HG03558 (cell line): ENCODE results near the gene BCAS3.
"Not testable (repeated sequence)": the region's sequence is repeated elsewhere in the genome, so short reads cannot be mapped to it uniquely, and the experiment has no call there.

Source experiments
- ATAC-seq: cut with Tn5 transposase; IDR thresholded peaks from one replicate; pipeline ENCODE4 v1.9.1; 2021; ENCODE audit warnings: moderate number of reproducible peaks; ENCODE audit not compliant: unreplicated experiment; ENCODE audit errors: extremely low read depth

Gene BCAS3

GRCh38 chr17:60743282-60743681 lies 65.6 kb downstream of the BCAS3 start:
- ATAC-seq = no peak

DNA sequence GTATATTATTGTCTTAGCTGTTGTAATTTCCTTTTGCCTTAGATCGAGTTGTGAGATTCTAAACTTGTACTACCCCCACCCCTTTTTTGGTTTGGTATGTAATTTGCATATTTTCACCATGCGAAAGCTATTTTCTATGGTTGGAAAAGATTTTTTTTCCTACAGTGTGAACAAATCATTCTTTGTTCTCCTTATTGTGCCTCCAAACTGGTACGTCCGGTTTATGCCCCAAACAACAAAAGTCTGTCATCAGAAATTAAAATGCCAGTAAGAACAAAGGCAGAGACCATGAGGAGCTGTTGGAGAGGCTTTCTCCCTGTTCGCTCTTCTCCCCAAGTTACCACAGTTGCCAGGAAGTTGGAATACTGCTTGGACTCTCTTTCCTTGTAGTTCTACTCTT lies 66.1 kb downstream of the BCAS3 start:
- no peak for ATAC-seq

DNA sequence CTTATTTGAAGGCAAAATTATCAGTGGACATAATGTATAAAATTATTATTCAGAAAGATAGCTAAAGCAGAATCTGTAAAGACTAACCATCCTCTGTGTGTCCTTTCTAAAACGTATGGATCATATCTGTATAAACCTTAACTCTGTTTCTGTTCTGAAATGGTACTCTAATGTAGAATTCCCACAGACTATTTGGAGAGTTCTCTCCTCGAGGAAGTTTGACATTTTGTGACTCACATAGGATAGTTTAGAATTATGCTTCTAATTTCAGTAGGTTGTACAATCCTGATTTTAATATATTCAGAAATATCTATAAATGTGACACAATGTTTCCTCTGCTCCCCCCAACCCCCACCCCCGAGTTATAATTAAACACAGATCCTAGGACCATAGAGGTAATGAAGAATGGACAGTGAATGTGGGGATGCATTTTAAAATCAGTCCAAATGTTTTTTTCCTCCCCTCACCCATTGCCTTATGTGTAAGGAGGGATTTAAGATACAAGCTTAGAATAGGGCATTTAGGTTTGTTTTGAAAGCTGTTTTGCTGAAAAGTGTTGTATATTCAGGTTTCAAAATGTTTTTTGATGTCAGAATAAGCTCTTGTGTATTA lies 66.8 kb downstream of the BCAS3 start:
- ATAC-seq = no peak

DNA sequence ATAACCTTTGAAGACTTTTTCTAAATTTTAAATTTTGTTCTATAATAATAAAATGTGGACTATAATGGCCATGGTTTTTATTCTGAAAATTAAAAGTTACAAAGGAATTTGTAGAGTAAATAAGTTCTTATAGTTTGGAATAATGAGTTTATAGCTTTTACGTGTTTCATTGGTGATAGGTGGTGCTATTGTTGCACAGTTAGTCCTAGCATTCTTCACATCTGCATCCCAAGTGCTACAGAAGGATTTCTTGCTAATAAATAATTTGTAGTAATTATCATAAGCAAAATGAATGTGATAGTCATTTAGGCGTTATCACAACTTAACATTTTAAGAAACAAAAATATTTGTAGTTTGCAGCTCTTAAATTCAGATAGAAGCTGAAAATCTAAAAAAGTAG lies 67.9 kb downstream of the BCAS3 start:
- no peak for ATAC-seq

GRCh38 chr17:60747069-60747808 lies 69.6 kb downstream of the BCAS3 start:
- ATAC-seq = no peak

DNA sequence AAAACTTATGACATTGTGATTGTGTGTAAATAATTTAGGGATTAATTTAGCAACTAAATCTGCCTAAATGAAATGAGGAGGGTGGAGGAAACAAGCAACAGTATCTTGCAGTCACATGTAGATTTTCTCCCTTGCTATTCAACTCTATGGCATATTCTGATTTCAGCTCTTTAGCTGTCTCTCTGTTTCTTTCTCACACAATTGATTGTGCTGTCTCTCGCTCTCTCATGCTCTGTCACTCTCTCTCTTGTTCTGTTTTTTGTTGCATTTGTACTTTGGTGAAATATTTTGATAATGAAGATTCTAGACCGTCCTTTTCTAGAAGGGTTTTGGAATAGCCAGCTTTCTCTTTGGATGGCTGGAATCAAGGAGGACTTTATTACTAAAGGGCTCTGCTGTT lies 70.6 kb downstream of the BCAS3 start:
- ATAC-seq = no peak

GRCh38 chr17:60749050-60749449 lies 71.4 kb downstream of the BCAS3 start:
- ATAC-seq = no peak

DNA sequence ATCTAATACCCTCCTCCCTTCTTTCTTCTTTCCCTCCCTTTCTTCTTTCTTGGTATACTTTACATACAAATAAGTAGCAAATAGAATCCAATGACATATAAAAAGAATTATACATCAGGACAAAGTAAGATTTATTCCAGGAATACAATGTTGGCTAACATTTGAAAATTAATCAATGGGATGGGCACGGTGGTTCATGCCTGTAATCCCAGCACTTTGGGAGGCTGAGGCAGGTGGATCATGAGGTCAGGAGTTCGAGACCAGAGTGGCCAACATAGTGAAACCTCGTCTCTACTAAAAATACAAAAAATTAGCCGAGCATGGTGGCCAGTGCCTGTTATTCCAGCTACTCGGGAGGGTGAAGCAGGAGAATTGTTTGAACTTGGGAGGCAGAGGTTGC lies 72.1 kb downstream of the BCAS3 start:
- ATAC-seq = no peak

- no peak for ATAC-seq
Observed at GRCh38 chr17:60750640-60751039, 73.0 kb downstream of the BCAS3 start.

- no peak for ATAC-seq
Observed at GRCh38 chr17:60751884-60752283, 74.2 kb downstream of the BCAS3 start.

DNA sequence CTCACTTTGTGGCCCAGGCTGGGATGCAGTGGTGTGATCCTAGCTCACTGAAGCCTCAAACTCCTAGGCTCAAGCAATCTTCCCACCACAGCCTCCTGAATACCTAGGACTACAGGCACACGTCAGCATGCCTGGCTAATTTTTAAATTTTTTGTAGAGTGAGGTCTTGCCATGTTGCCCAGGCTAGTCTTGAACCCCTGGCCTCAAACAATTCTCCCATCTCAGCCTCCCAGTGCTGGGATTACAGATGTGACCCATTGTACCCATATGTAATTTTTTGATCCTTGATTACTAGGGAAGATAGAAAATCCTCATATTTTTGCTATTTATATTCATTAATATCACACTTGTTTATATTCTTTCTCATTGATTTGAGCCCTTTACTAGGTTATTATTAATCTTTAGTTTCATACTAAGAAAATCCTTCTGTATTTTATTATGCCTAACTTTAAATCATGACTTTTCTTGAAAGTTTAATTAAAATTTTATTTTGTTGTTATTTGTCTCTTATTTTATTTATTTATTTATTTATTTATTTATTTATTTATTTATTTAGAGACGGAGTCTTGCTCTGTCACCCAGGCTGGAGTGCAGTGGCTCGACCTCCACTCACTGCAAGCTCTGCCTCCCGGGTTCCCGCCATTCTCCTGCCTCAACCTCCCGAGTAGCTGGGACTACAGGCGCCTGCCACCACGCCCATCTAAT lies 75.4 kb downstream of the BCAS3 start:
- no peak for ATAC-seq

DNA sequence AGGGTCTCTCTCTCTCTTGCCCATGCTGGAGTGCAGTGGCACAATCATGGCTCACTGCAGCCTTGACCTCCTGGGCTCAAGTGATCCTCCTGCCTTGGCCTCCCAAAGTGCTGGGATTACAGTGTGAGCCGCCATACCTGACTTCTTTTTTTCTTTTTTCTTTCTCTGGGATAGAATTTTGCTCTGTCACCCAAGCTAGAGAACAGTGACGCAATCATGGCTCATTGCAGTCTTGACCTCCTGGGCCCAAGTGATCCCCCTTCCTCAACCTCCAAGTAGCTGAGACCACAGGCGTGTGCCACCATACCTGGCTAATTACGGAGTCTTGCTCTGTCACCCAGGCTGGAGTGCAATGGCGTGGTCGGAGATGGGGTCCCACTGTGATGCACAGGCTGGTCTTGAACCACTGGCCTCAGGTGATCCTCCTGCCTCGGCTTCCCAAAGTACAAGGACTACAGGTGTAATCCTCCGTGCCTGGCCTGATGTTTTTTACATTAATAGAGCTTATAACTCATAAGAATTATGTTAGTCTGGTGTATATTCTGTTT lies 76.5 kb downstream of the BCAS3 start:
- no peak for ATAC-seq

- not testable (repeated sequence) for ATAC-seq
Observed at GRCh38 chr17:60756798-60757197, 79.1 kb downstream of the BCAS3 start.

- no peak for ATAC-seq
Observed at GRCh38 chr17:60757437-60757836, 79.8 kb downstream of the BCAS3 start.

DNA sequence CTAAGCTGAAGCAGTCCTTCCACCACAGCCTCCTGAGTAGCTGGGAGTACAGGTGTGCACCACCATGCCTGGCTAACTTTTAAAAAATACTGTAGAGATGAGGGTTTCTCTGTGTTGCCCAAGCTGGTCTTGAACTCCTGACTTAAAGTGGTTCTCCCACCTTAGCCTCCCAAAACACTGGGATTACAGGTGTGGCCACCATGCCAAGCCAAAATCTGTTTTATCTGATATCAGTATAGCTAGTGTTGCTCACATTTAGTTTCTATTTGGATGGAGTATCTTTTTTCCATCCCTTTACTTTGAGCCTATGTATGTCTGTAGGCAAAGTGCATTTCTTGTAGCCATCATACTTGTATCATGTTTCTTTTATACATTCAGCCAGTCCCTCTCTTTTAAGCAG lies 82.1 kb downstream of the BCAS3 start:
- ATAC-seq = no peak

DNA sequence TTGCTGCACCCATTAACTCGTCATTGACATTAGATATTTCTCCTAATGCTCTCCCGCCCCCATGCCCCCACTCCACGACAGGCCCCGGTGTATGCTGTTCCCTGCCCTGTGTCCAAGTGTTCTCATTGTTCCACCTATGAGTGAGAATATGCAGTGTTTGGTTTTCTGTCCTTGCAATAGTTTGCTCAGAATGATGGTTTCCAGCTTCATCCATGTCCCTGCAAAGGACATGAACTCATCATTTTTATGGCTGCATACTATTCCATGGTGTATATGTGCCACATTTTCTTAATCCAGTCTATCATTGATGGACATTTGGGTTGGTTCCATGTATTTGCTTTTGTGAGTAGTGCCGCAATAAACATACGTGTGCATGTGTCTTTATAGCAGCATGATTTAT lies 83.7 kb downstream of the BCAS3 start:
- not testable (repeated sequence) for ATAC-seq

DNA sequence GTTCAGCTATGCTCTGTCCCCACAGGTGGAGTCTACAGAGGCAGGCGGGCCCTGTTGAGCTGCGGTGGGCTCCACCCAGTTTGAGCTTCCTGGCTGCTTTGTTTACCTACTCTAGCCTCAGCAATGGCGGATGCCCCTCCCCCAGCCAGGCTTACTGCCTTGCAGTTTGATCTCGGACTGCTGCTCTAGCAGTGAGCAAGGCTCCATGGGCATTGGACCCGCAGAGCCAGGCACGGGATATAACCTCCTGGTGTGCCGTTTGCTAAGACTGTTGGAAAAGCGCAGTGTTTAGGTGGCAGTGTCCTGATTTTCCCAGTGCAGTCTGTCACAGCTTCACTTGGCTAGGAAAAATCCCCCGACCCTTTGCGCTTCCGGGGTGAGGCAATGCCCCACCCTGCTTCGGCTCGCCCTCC lies 89.1 kb downstream of the BCAS3 start:
- no peak for ATAC-seq

DNA sequence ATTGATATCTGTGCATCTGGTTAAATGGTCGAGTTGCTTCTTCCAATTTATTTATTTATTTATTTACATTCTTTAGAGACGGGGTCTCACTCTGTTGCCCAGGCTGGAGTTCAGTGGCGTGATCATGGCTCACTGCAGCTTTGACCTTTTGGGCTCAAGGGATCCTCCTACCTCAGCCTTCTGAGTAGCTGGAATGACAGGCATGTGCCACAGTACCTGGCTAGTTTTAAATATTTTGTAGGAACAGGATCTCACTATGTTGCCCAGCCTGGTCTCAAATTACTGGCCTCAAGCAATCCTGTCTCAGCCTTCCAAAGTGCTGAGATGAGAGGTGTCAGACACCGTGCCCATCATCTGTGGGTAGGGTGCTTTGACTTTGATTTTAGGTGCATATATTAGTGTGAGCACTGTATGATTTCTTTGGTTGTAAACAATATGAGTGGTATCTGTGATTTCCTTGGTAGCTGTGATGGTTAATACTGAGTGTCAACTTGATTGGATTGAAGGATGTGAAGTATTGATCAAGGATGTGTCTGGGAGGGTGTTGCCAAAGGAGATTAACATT lies 90.2 kb downstream of the BCAS3 start:
- no peak for ATAC-seq

GRCh38 chr17:60769327-60769726 lies 91.7 kb downstream of the BCAS3 start:
- no peak for ATAC-seq

GRCh38 chr17:60770946-60771422 lies 93.3 kb downstream of the BCAS3 start:
- no peak for ATAC-seq

DNA sequence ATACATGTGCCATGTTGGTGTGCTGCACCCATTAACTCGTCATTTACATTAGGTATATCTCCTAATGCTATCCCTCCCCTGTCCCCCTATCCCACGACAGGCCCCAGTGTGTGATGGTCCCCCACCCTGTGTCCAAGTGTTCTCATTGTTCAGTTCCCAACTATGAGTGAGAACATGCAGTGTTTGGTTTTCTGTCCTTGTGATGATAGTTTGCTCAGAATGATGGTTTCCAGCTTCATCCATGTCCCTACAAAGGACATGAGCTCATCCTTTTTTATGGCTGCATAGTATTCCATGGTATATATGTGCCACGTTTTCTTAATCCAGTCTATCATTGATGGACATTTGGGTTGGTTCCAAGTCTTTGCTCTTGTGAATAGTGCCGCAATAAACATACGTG lies 94.0 kb downstream of the BCAS3 start:
- ATAC-seq = not testable (repeated sequence)
